Astrocyte (in vitro differentiated cells and primary cell): ENCODE results near the gene PTRH1. TPM values are rescaled to one million over a fixed set of nuclear protein-coding genes. Genes with fewer than 3 reads are reported as not detected.

Source experiments
- DNase-seq: peaks from one replicate; pipeline ENCODE4 v3.0.0-alpha.2; 2010; ENCODE audit warnings: low read depth
- FAIRE-seq: peaks from 2 replicates; lab custom pipeline; 2011; peaks lifted over from hg19 to GRCh38; lab: Jason Lieb, UNC
- H2AFZ ChIP-seq: 2 replicates; pipeline ENCODE4 v1.6.0; 2012; ENCODE audit warnings: low read depth, low read length, inconsistent platforms
- H3K27ac ChIP-seq: 2 replicates; pipeline ENCODE4 v1.5.1; 2011; ENCODE audit warnings: low read depth, low read length, inconsistent platforms
- H3K27me3 ChIP-seq: 2 replicates; pipeline ENCODE4 v1.6.0; 2011; ENCODE audit warnings: low read length, inconsistent platforms; ENCODE audit not compliant: insufficient read depth
- H3K36me3 ChIP-seq: 2 replicates; pipeline ENCODE4 v1.5.1; 2011; ENCODE audit warnings: low read length, inconsistent platforms; ENCODE audit not compliant: insufficient read depth
- H3K4me1 ChIP-seq: 2 replicates; pipeline ENCODE4 v1.5.1; 2011; ENCODE audit warnings: low read length, inconsistent platforms; ENCODE audit not compliant: insufficient read depth
- H3K4me2 ChIP-seq: 2 replicates; pipeline ENCODE4 v1.6.0; 2012; ENCODE audit warnings: low read length, inconsistent platforms
- H3K4me3 ChIP-seq: 2 replicates; pipeline ENCODE4 v1.5.1; 2011; ENCODE audit warnings: low read depth, mild to moderate bottlenecking, low read length, inconsistent platforms; ENCODE audit not compliant: insufficient read depth
- H3K79me2 ChIP-seq: 2 replicates; pipeline ENCODE4 v1.6.0; 2012; ENCODE audit warnings: mild to moderate bottlenecking, low read length, inconsistent platforms; ENCODE audit not compliant: insufficient read depth
- H3K9ac ChIP-seq: 2 replicates; pipeline ENCODE4 v1.6.0; 2012; ENCODE audit warnings: mild to moderate bottlenecking, low read length, inconsistent platforms
- H3K9me3 ChIP-seq: 2 replicates; pipeline ENCODE4 v1.5.1; 2012; ENCODE audit warnings: low read depth, mild to moderate bottlenecking, low read length, inconsistent platforms; ENCODE audit not compliant: insufficient read depth
- H4K20me1 ChIP-seq: 2 replicates; pipeline ENCODE4 v1.6.0; 2012; ENCODE audit warnings: low read length, inconsistent platforms; ENCODE audit not compliant: insufficient read depth
- H3K27ac Mint-ChIP-seq: one replicate; pipeline ENCODE4 v1.8.0; 2021; ENCODE audit warnings: mild to moderate bottlenecking, mixed read lengths; ENCODE audit not compliant: unreplicated experiment
- H3K27me3 Mint-ChIP-seq: one replicate; pipeline ENCODE4 v1.8.0; 2021; ENCODE audit warnings: low read depth, mixed read lengths; ENCODE audit not compliant: unreplicated experiment
- H3K36me3 Mint-ChIP-seq: one replicate; pipeline ENCODE4 v1.8.0; 2021; ENCODE audit warnings: low read depth, mixed read lengths; ENCODE audit not compliant: unreplicated experiment
- H3K4me1 Mint-ChIP-seq: one replicate; pipeline ENCODE4 v1.8.0; 2021; ENCODE audit warnings: low read depth, mixed read lengths; ENCODE audit not compliant: unreplicated experiment
- H3K4me3 Mint-ChIP-seq: one replicate; pipeline ENCODE4 v1.8.0; 2021; ENCODE audit warnings: mild to moderate bottlenecking, moderate library complexity, mixed read lengths; ENCODE audit not compliant: unreplicated experiment
- H3K9me3 Mint-ChIP-seq: one replicate; pipeline ENCODE4 v1.8.0; 2021; ENCODE audit warnings: mild to moderate bottlenecking, mixed read lengths; ENCODE audit not compliant: unreplicated experiment
- CTCF ChIP-seq: IDR thresholded peaks from 2 replicates; pipeline ENCODE4 v1.5.1; 2011; ENCODE audit warnings: low read depth, mild to moderate bottlenecking, inconsistent platforms, low read length, moderate library complexity; ENCODE audit not compliant: insufficient read depth
- EZH2 ChIP-seq: IDR thresholded peaks from 2 replicates; pipeline ENCODE4 v1.6.1; 2012; ENCODE audit warnings: mild to moderate bottlenecking, low read length, inconsistent platforms; ENCODE audit not compliant: insufficient read depth
- total RNA-seq: library from RNA; stranded (reverse); gene quantifications from 2 replicates; pipeline ENCODE4 v1.2.1, GENCODE V29; 2021

Gene PTRH1
- total RNA-seq, 1 donor from 2014 or later = 9.9 TPM

DNA sequence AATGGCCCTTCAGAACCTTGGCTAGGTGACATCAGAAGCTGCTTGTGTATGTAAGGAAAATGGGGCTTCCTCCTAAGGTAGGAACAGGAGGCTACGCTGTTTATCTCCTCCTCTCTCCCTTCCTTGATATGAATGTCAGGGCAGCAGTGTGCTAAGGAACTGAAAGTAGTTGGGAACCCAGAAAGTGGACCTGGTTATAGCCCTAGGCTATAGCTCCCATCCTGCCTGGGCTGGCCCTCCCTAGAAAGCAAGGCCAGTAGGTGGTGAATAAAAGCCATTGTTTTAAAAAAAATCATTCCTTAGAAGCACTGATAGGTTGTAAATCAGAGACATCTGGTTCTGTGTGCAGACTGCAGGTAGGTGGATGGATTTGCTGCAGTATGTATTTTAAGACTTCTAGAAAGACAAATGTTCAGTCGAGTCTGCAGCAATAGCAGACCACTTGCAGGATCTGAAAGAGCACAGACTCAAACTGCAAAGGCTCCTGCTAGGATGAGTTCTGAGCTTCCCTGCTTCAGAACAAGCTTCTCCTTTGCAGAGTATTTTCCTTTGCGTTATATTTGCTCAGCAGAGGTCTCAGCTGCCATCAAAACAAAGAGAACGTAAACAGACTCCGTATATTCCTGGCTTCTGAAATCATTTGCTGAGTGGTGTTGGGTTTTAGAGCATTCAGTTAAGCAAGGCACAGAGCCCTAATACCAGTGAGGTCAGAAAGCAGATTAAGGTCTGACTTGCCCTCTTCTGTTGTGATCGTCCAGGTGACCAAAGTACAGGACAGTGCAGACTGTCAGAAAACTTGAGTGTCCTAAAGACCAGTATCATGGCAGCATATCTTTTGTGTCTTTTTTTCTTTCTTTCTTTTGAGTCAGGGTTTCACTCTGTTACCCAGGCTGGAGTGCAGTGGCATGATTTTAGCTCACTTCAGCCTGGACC, 28.7 kb downstream of the PTRH1 start:
- DNase-seq (no peak), FAIRE-seq (no peak)
- no peak overlapping the region for H3K4me2 ChIP-seq
- H3K4me3 Mint-ChIP-seq = no peak overlapping the region
- no peaks in the 10 kb centered on the region for H3K9me3 ChIP-seq
- no peak overlapping the region for H3K9ac ChIP-seq
- H3K9me3 Mint-ChIP-seq = peaks cover 3% of the 10 kb centered on the region
- H3K27me3 Mint-ChIP-seq = no peaks in the 10 kb centered on the region
- no peaks in the 10 kb centered on the region for H4K20me1 ChIP-seq
- H3K27me3 ChIP-seq = no peaks in the 10 kb centered on the region
- H3K79me2 ChIP-seq = no peaks in the 10 kb centered on the region
- H3K4me1 ChIP-seq = peaks cover 16% of the 10 kb centered on the region
- H3K36me3 Mint-ChIP-seq = peaks cover 39% of the 10 kb centered on the region
- no peak overlapping the region for H3K4me3 ChIP-seq
- H2AFZ ChIP-seq = no peak overlapping the region
- no peak overlapping the region for H3K27ac ChIP-seq
- H3K36me3 ChIP-seq = peaks cover 7% of the 10 kb centered on the region
- no peak for TF ChIP-seq EZH2
- TF ChIP-seq CTCF = no peak
- H3K4me1 Mint-ChIP-seq = peaks cover 17% of the 10 kb centered on the region
- no peak overlapping the region for H3K27ac Mint-ChIP-seq

DNA sequence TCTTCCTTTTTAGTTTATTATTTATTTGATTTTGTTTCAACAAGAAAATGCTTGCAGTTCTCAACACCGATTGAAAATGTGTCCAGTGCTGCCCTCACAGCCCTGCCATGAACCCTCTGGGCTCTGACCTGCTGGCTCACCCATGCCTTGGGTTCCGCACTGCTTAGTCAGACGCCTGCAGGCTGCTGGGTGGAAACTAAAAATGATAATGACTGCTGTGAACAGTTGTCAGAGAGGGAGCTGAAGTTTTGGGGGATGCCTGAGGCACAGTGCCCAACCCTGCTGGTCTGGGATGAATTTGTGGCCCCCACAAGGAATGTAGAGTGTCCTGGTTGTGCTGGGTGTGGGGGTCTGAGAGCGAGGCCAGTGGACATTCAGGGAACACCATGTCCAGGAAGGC, 30.9 kb downstream of the PTRH1 start:
- H3K9me3 ChIP-seq = no peaks in the 10 kb centered on the region
- H3K4me1 ChIP-seq = peaks cover 16% of the 10 kb centered on the region
- TF ChIP-seq CTCF = no peak
- TF ChIP-seq EZH2 = no peak
- DNase-seq = peak; percentile 35
- no peaks in the 10 kb centered on the region for H3K9me3 Mint-ChIP-seq
- H3K36me3 Mint-ChIP-seq = peaks cover 37% of the 10 kb centered on the region
- no peak overlapping the region for H3K4me3 Mint-ChIP-seq
- peaks cover 7% of the 10 kb centered on the region for H3K36me3 ChIP-seq
- no peak overlapping the region for H3K9ac ChIP-seq
- no peak for FAIRE-seq
- no peaks in the 10 kb centered on the region for H3K79me2 ChIP-seq
- H2AFZ ChIP-seq = no peak overlapping the region
- H3K4me3 ChIP-seq = no peak overlapping the region
- H4K20me1 ChIP-seq = no peaks in the 10 kb centered on the region
- H3K4me2 ChIP-seq = peak overlapping the region; percentile 60
- H3K4me1 Mint-ChIP-seq = peaks cover 17% of the 10 kb centered on the region
- H3K27ac Mint-ChIP-seq = peak overlapping the region; percentile 27
- no peaks in the 10 kb centered on the region for H3K27me3 Mint-ChIP-seq
- no peaks in the 10 kb centered on the region for H3K27me3 ChIP-seq
- H3K27ac ChIP-seq = no peak overlapping the region

GRCh38 chr9:127683723-127684122, 31.7 kb downstream of the PTRH1 start:
- peak; percentile 30 for DNase-seq
- Histone ChIP-seq H3K4me2 (no peak overlapping the region), H3K4me1 (peaks cover 16% of the 10 kb centered on the region), H3K9ac (no peak overlapping the region), H3K4me3 (no peak overlapping the region), H3K27me3 (no peaks in the 10 kb centered on the region), H4K20me1 (no peaks in the 10 kb centered on the region), H2AFZ (no peak overlapping the region), H3K9me3 (no peaks in the 10 kb centered on the region), H3K79me2 (no peaks in the 10 kb centered on the region), H3K36me3 (peaks cover 7% of the 10 kb centered on the region), H3K27ac (no peak overlapping the region)
- FAIRE-seq = no peak
- peaks cover 3% of the 10 kb centered on the region for H3K27me3 Mint-ChIP-seq
- peaks cover 40% of the 10 kb centered on the region for H3K36me3 Mint-ChIP-seq
- peak overlapping the region; percentile 86 for H3K27ac Mint-ChIP-seq
- no peaks in the 10 kb centered on the region for H3K9me3 Mint-ChIP-seq
- no peak overlapping the region for H3K4me3 Mint-ChIP-seq
- TF ChIP-seq EZH2 (no peak), CTCF (no peak)
- H3K4me1 Mint-ChIP-seq = peaks cover 16% of the 10 kb centered on the region
